GM08714 (cell line): ENCODE results near the gene MEGF10.

Source experiments
- H3K4me3 ChIP-seq: fragments of 200-500 bp; sonication (Bioruptor generic); 2 replicates; pipeline ENCODE4 v1.5.1; 2014; ENCODE audit warnings: mild to moderate bottlenecking, low read length, inconsistent platforms
- ZNF274 ChIP-seq: IDR thresholded peaks from 2 replicates; pipeline ENCODE4 v1.6.1; 2012; ENCODE audit warnings: mild to moderate bottlenecking, low read depth, low read length

MEGF10 gene

DNA sequence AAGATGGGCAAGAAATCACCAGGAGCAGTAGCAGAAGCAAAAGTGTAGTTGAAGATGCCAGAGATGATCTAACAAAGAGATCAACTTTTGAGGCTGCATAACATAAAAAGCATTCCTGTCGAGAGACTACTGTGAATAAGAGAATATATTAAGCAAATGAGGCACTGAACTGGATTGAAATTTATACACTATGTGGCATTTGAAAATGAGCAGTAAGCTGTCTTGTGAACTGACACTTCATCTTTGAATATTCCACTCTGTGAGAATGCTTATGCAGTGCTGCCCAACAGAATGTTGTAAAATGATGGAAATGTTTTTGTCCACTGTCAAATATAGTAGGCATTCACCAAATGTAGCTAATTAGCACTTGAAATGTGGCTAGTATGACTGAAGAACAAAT, 208.0 kb downstream of the MEGF10 start:
- H3K4me3 ChIP-seq: no peak overlapping the region
- TF ChIP-seq ZNF274: no peak

DNA sequence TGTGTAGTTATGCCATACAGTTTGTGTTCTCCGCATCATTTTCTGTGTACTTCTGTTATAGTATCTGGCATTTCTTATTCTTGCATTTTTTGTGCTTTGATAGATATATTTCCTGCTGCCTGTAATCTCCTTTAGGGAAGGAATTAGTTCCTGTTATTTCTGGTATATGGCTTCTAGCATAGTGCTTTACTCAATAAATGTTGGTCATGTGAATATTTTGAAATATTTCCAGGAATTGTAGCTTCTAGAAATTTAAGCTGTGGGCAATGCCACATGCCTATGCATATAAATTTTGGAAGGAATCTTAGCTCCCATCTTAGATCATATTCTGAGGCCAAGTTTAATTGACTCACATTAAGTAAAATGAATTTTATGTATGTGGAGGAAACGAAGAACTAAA, 215.3 kb downstream of the MEGF10 start:
- no peak overlapping the region for H3K4me3 ChIP-seq
- TF ChIP-seq ZNF274: no peak

DNA sequence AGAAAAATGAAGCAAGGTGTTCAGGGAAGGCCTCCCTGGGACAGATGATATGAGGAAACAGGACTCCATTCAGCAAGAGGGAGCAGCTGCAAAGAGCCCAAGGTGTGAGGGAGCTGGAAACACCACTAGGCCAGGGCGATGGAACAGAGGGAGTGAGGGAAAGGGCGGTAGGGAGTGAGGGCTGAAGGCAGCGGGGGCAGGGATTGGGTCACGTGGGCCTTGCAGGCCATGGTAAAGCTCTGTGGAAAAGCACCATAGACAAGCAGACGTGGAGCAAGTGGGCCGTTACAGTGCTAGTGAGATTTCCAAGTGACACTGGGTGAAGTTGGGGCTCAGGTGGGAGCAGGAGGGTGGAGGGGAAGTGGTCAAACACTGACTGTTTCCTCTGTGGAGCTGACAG, 216.0 kb downstream of the MEGF10 start:
- TF ChIP-seq ZNF274: no peak
- H3K4me3 ChIP-seq: no peak overlapping the region

DNA sequence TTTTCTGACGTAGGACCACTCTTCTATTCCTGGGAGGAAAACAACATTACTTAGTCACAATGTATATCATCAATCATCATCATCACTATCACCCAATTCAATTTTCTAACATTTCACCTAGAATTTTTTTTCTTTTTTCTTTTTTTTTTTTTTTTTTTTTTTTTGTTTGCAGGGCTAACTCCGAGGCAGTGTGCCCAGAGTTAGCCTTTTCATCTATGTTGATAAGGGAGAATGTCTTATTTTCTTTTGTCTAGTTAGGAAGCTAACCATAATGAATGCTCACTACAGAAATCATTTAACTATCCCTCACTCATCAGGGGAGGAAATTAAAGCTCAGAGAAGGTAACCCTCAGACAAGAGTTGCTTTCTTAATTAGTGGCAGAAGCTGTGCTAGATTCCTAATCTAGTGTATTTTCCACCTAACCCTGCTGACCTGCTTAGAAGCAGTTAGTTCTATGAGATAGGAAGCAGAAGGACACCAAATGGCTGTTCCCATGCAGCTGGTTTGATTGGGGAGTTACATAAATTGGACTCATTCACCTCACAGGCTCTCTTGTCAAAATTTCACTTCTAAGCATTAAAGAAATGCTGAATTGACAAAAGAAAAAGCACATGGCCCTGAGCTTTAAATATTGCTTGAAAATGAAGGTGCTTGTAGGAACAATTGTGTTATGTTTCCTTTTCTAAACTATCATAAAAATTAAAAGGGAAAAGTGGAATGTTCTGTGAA, 218.2 kb downstream of the MEGF10 start:
- no peak for TF ChIP-seq ZNF274
- no peak overlapping the region for H3K4me3 ChIP-seq
